H1 (cell line): ENCODE measurements around the gene ARFGAP3. TPM values are rescaled to one million over a fixed set of nuclear protein-coding genes. Genes with fewer than 3 reads are reported as not detected.

Experiments used
- CTCF ChIA-PET: fragments of 300-600 bp; sonication (Branson Sonifier 250); formaldehyde crosslinking; loops from one replicate; lab custom pipeline; 2021; ENCODE audit not compliant: partially characterized antibody; lab: Charles Lee
- POLR2A ChIA-PET: fragments of 300-600 bp; sonication (Branson Sonifier 250); formaldehyde crosslinking; loops from one replicate; lab custom pipeline; 2021; ENCODE audit warnings: inconsistent platforms; ENCODE audit not compliant: partially characterized antibody; lab: Charles Lee
- DNase-seq, 2 experiments: peaks; one replicate each; pipeline versions ENCODE4 v3.0.0 to v3.0.0-alpha.2; 2010 to 2022; ENCODE audit warnings: low spot score in 2 of 2, low read depth in 1 of 2, mixed read lengths in 1 of 2
- FAIRE-seq: peaks from 2 replicates; lab custom pipeline; 2011; peaks lifted over from hg19 to GRCh38; lab: Jason Lieb, UNC
- H2AFZ ChIP-seq: 2 replicates; pipeline ENCODE4 v1.8.1; 2012; ENCODE audit warnings: low read length, inconsistent platforms
- H2AK5ac ChIP-seq: 2 replicates; pipeline ENCODE4 v1.6.1; 2013; ENCODE audit warnings: low read depth, low read length
- H2BK120ac ChIP-seq: replicated peaks from 2 replicates; pipeline ENCODE3; 2013; ENCODE audit warnings: low read depth, low read length, inconsistent platforms
- H2BK12ac ChIP-seq: 2 replicates; pipeline ENCODE4 v1.6.1; 2013; ENCODE audit warnings: low read depth, low read length
- H2BK15ac ChIP-seq: 2 replicates; pipeline ENCODE4 v1.6.1; 2013; ENCODE audit warnings: low read length
- H2BK20ac ChIP-seq: 2 replicates; pipeline ENCODE4 v1.6.1; 2013; ENCODE audit warnings: low read length
- H2BK5ac ChIP-seq: 2 replicates; pipeline ENCODE4 v1.6.1; 2013; ENCODE audit warnings: low read depth, low read length
- H3K14ac ChIP-seq: 2 replicates; pipeline ENCODE4 v1.6.1; 2013; ENCODE audit warnings: inconsistent platforms; ENCODE audit not compliant: insufficient read length
- H3K18ac ChIP-seq: 2 replicates; pipeline ENCODE4 v1.6.1; 2013; ENCODE audit warnings: low read length; ENCODE audit errors: extremely low read depth
- H3K23ac ChIP-seq: 2 replicates; pipeline ENCODE4 v1.6.1; 2013; ENCODE audit warnings: inconsistent platforms; ENCODE audit not compliant: insufficient read length
- H3K23me2 ChIP-seq: 2 replicates; pipeline ENCODE4 v1.6.1; 2013; ENCODE audit warnings: low read depth, low read length
- H3K27ac ChIP-seq: 2 replicates; pipeline ENCODE4 v1.6.1; 2011; ENCODE audit warnings: low read depth, low read length, inconsistent platforms
- H3K27me3 ChIP-seq, 4 experiments: replicated peaks in 1 of 4; 1 replicate in 1 of 4; 2 replicates in 3 of 4; pipeline versions ENCODE4 v1.6.1 to v1.8.1; 2011 to 2013; ENCODE audit warnings: low read length in 3 of 4, mild to moderate bottlenecking in 3 of 4, inconsistent platforms in 2 of 4, mixed read lengths in 2 of 4, moderate library complexity in 1 of 4; ENCODE audit not compliant: control insufficient read depth in 3 of 4, insufficient read depth in 3 of 4; ENCODE audit errors: extremely low read depth in 1 of 4
- H3K36me3 ChIP-seq, 4 experiments: 2 replicates each; pipeline versions ENCODE4 v1.6.1 to v1.8.1; 2011 to 2013; ENCODE audit warnings: mild to moderate bottlenecking in 4 of 4, low read length in 3 of 4, moderate library complexity in 2 of 4, control low read depth in 1 of 4, inconsistent platforms in 1 of 4; ENCODE audit not compliant: insufficient read depth in 4 of 4, control insufficient read depth in 2 of 4
- H3K4ac ChIP-seq: replicated peaks from 2 replicates; pipeline ENCODE3; 2013; ENCODE audit warnings: low read length, low read depth, mixed read lengths, inconsistent platforms; ENCODE audit not compliant: insufficient read length
- H3K4me1 ChIP-seq, 4 experiments: replicated peaks in 1 of 4; 1 replicate in 1 of 4; 2 replicates in 3 of 4; pipeline versions ENCODE4 v1.6.1 to v1.8.1; 2011 to 2013; ENCODE audit warnings: low read length in 3 of 4, inconsistent platforms in 2 of 4, mixed read lengths in 1 of 4; ENCODE audit not compliant: insufficient read depth in 4 of 4, control insufficient read depth in 3 of 4
- H3K4me2 ChIP-seq, 2 experiments: 2 replicates each; pipeline versions ENCODE4 v1.6.1 to v1.8.1; 2011 to 2013; ENCODE audit warnings: low read depth in 2 of 2, low read length in 2 of 2, control low read depth in 1 of 2, inconsistent platforms in 1 of 2, mild to moderate bottlenecking in 1 of 2; ENCODE audit not compliant: insufficient read depth in 1 of 2
- H3K4me3 ChIP-seq, 4 experiments: fragments of 200-600, 300-600 bp in 1 of 4; sonication (generic), shearing (Covaris generic), sonication (Bioruptor Twin) in 1 of 4; 2 replicates each; pipeline versions ENCODE4 v1.5.1 to v1.8.1; 2011 to 2016; ENCODE audit warnings: low read length in 4 of 4, low read depth in 3 of 4, control low read depth in 2 of 4, inconsistent platforms in 2 of 4, mild to moderate bottlenecking in 2 of 4, mixed read lengths in 1 of 4, moderate library complexity in 1 of 4; ENCODE audit not compliant: insufficient read depth in 2 of 4; ENCODE audit errors: extremely low read depth in 1 of 4
- H3K56ac ChIP-seq: replicated peaks from 2 replicates; pipeline ENCODE3; 2013; ENCODE audit warnings: low read depth, mild to moderate bottlenecking, mixed read lengths, low read length, inconsistent platforms; ENCODE audit not compliant: insufficient read length
- H3K79me1 ChIP-seq: 2 replicates; pipeline ENCODE4 v1.6.1; 2013; ENCODE audit warnings: low read depth, low read length, control low read depth
- H3K79me2 ChIP-seq, 2 experiments: 2 replicates each; pipeline versions ENCODE4 v1.6.1 to v1.8.1; 2012 to 2013; ENCODE audit warnings: low read length in 2 of 2, mild to moderate bottlenecking in 2 of 2, inconsistent platforms in 1 of 2; ENCODE audit not compliant: insufficient read depth in 2 of 2, control insufficient read depth in 1 of 2
- H3K9ac ChIP-seq, 4 experiments: replicated peaks in 1 of 4; 1 replicate in 1 of 4; 2 replicates in 3 of 4; pipeline versions ENCODE4 v1.6.1 to v1.8.1; 2011 to 2013; ENCODE audit warnings: low read depth in 3 of 4, low read length in 3 of 4, control low read depth in 2 of 4, mild to moderate bottlenecking in 2 of 4, moderate library complexity in 2 of 4, inconsistent platforms in 1 of 4; ENCODE audit errors: extremely low read depth in 1 of 4
- H3K9me3 ChIP-seq, 2 experiments: 2 replicates each; pipeline versions ENCODE4 v1.6.1 to v1.8.1; 2012 to 2013; ENCODE audit warnings: mild to moderate bottlenecking in 2 of 2, moderate library complexity in 2 of 2, control low read depth in 1 of 2, inconsistent platforms in 1 of 2, low read depth in 1 of 2, low read length in 1 of 2, mixed read lengths in 1 of 2; ENCODE audit not compliant: insufficient read depth in 2 of 2
- H4K20me1 ChIP-seq, 2 experiments: replicated peaks in 1 of 2; 2 replicates each; pipeline versions ENCODE3 to v1.8.1; 2011 to 2013; ENCODE audit warnings: inconsistent platforms in 2 of 2, low read length in 2 of 2, mild to moderate bottlenecking in 1 of 2; ENCODE audit not compliant: insufficient read depth in 2 of 2, control insufficient read depth in 1 of 2
- H4K5ac ChIP-seq: 2 replicates; pipeline ENCODE4 v1.6.1; 2013; ENCODE audit warnings: low read length, low read depth, mixed read lengths, inconsistent platforms; ENCODE audit not compliant: insufficient read length
- H4K8ac ChIP-seq: 2 replicates; pipeline ENCODE4 v1.8.0; 2013; ENCODE audit warnings: mild to moderate bottlenecking, moderate library complexity, low read length, inconsistent platforms; ENCODE audit not compliant: insufficient read depth; ENCODE audit errors: extremely low read depth
- H4K91ac ChIP-seq: replicated peaks from 2 replicates; pipeline ENCODE3; 2013; ENCODE audit warnings: low read length, mixed read lengths, inconsistent platforms; ENCODE audit not compliant: insufficient read length
- CTBP2 ChIP-seq: IDR thresholded peaks from 2 replicates; pipeline ENCODE4 v1.7.0; 2011; ENCODE audit warnings: borderline replicate concordance, mild to moderate bottlenecking, moderate library complexity, mixed read lengths, low read length; ENCODE audit not compliant: insufficient read depth, insufficient read length
- GABPA ChIP-seq: IDR thresholded peaks from 2 replicates; pipeline ENCODE4 v1.6.1; 2011; ENCODE audit warnings: mild to moderate bottlenecking, low read length, moderate library complexity, borderline replicate concordance; ENCODE audit not compliant: insufficient read depth
- GTF2F1 ChIP-seq: IDR thresholded peaks from 2 replicates; pipeline ENCODE4 v1.6.1; 2012; ENCODE audit warnings: low read depth, low read length, improper control_type of control experiment, borderline replicate concordance
- JUND ChIP-seq: IDR thresholded peaks from 2 replicates; pipeline ENCODE4 v1.6.1; 2011; ENCODE audit warnings: mild to moderate bottlenecking, improper control_type of control experiment, low read length
- PHF8 ChIP-seq: fragments of 200-600 bp; sonication (generic); conservative IDR thresholded peaks from 2 replicates; pipeline ENCODE4 v1.7.1; 2012; ENCODE audit warnings: low read depth, mild to moderate bottlenecking, inconsistent platforms, low read length, moderate library complexity
- POU5F1 ChIP-seq: IDR thresholded peaks from 2 replicates; pipeline ENCODE4 v1.6.1; 2011; ENCODE audit warnings: low read depth, mild to moderate bottlenecking, low read length, moderate library complexity
- RFX5 ChIP-seq: IDR thresholded peaks from 2 replicates; pipeline ENCODE4 v1.6.1; 2011; ENCODE audit warnings: low read depth, low read length, improper control_type of control experiment, borderline replicate concordance
- RXRA ChIP-seq: IDR thresholded peaks from 2 replicates; pipeline ENCODE4 v1.6.1; 2011; ENCODE audit warnings: low read depth, mild to moderate bottlenecking, low read length, moderate library complexity; ENCODE audit not compliant: insufficient read depth
- SRF ChIP-seq: IDR thresholded peaks from 2 replicates; pipeline ENCODE4 v1.6.1; 2011; ENCODE audit warnings: mild to moderate bottlenecking, low read depth, low read length, moderate library complexity
- TAF7 ChIP-seq: optimal IDR thresholded peaks from 2 replicates; pipeline ENCODE3; 2011; ENCODE audit warnings: low read depth, mild to moderate bottlenecking, inconsistent platforms, low read length, moderate library complexity, borderline replicate concordance
- TEAD4 ChIP-seq: IDR thresholded peaks from 2 replicates; pipeline ENCODE4 v1.6.1; 2012; ENCODE audit warnings: low read depth, low read length, inconsistent platforms, mixed read lengths
- WGBS, 2 experiments: shearing (Covaris generic) in 1 of 2; methylation state at CpG; one replicate each; pipeline versions ENCODE4 v1.1.6 to v1.1.7; 2013 to 2015; ENCODE audit warnings: low lambda C conversion rate in 2 of 2, mixed read lengths in 2 of 2, inconsistent platforms in 1 of 2, low coverage in 1 of 2, missing lambda C conversion rate in 1 of 2; ENCODE audit not compliant: insufficient replicate concordance in 2 of 2, insufficient coverage in 1 of 2, insufficient read length in 1 of 2; ENCODE audit errors: extremely low coverage in 1 of 2, missing lambda C conversion rate in 1 of 2; 5-methylcytosine and 5-hydroxymethylcytosine counted together
- polyA plus RNA-seq, 7 experiments: library from polyadenylated mRNA; depleted of rRNA in 3 of 7; stranded (reverse) in 5 of 7; unstranded in 2 of 7; fragments of >200 nt in 5 of 7; fragments of 200-250 nt in 2 of 7; gene quantifications; 1 replicate in 5 of 7; 2 replicates in 1 of 7; 4 replicates in 1 of 7; pipeline versions ENCODE4 v1.2.1 to v1.2.3, GENCODE V29; 2011 to 2013; ENCODE audit warnings: missing spikeins in 2 of 7, mixed read lengths in 2 of 7
- total RNA-seq: library from RNA; stranded (reverse); fragmentation: NEBNext Ultra II Directional; extraction: Animal tissue kit (Norgen Biotek cat#: 25700); gene quantifications from 2 replicates; pipeline ENCODE4 v1.2.1, GENCODE V29; 2021
- TF ChIP-seq, protein P1 (sequence below): IDR thresholded peaks from 2 replicates; pipeline ENCODE4 v1.6.1; 2012; ENCODE audit warnings: low read length, inconsistent platforms
- TF ChIP-seq, protein P2 (sequence below): IDR thresholded peaks from 2 replicates; pipeline ENCODE4 v1.6.1; 2012; ENCODE audit warnings: inconsistent platforms

ARFGAP3 gene
- total and polyA plus RNA-seq, 2 of the 8 experiments (the other 6 are each of a cell fraction or from before 2014, with no cell fraction given) = 9.7 to 16.0 TPM

DNA sequence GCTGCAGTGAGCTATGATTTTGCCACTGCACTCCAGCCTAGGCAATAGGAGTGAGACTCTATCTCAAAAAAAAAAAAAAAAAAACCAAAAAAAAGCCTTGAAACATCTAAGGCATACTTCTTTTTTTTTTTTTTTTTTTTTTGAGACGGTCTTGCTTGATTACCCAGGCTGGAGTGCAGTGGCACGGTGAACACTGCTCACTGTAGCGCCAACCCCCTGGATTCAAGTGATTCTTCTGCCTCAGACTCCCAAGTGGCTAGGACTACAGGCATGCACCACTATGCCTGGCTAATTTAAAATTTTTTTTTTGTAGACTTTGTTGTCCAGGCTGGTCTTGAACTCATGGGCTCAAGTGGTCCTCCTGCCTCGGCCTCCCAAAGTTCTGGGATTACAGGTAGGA is 19.5 kb downstream of the ARFGAP3 start:
- no peaks in the 10 kb centered on the region for H3K36me3 ChIP-seq
- WGBS, 2 experiments = 97% methylated on average over 3 of the region's 4 CpGs; no CpG with 5 or more reads in 1 of the 2 experiments
- CTCF ChIA-PET = interaction anchor here (0.6 kb wide), 1 partner anchor 1313 kb away, joined by 3 read pairs; no protein-coding TSS in a partner anchor
- TF ChIP-seq PHF8 (no peak), RFX5 (no peak), TAF7 (no peak), SRF (no peak), POU5F1 (no peak), JUND (no peak), TEAD4 (no peak), RXRA (no peak), GTF2F1 (no peak), GABPA (no peak), CTBP2 (no peak)
- TF ChIP-seq, protein P1, sequence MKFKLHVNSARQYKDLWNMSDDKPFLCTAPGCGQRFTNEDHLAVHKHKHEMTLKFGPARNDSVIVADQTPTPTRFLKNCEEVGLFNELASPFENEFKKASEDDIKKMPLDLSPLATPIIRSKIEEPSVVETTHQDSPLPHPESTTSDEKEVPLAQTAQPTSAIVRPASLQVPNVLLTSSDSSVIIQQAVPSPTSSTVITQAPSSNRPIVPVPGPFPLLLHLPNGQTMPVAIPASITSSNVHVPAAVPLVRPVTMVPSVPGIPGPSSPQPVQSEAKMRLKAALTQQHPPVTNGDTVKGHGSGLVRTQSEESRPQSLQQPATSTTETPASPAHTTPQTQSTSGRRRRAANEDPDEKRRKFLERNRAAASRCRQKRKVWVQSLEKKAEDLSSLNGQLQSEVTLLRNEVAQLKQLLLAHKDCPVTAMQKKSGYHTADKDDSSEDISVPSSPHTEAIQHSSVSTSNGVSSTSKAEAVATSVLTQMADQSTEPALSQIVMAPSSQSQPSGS = no peak
- TF ChIP-seq, protein P2, sequence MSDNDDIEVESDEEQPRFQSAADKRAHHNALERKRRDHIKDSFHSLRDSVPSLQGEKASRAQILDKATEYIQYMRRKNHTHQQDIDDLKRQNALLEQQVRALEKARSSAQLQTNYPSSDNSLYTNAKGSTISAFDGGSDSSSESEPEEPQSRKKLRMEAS = no peak

More for the DNA sequence above, 19.5 kb downstream of the ARFGAP3 start:
- Histone ChIP-seq H2BK15ac (no peak overlapping the region), H3K79me1 (no peaks in the 10 kb centered on the region), H4K5ac (no peak overlapping the region), H3K4me1 (no peaks in the 10 kb centered on the region), H3K79me2 (no peaks in the 10 kb centered on the region), H4K91ac (no peak overlapping the region), H2AFZ (no peak overlapping the region), H2BK20ac (no peak overlapping the region), H3K4me3 (no peak overlapping the region), H3K27me3 (no peaks in the 10 kb centered on the region), H2AK5ac (no peak overlapping the region), H3K23ac (no peak overlapping the region), H3K27ac (no peak overlapping the region), H2BK120ac (no peak overlapping the region), H3K23me2 (no peaks in the 10 kb centered on the region), H3K14ac (no peak overlapping the region), H2BK5ac (no peak overlapping the region), H3K18ac (no peak overlapping the region), H3K56ac (no peak overlapping the region), H2BK12ac (no peak overlapping the region), H3K4me2 (no peak overlapping the region), H3K4ac (no peak overlapping the region), H3K9me3 (no peaks in the 10 kb centered on the region), H4K20me1 (no peaks in the 10 kb centered on the region), H3K9ac (no peak overlapping the region), H4K8ac (no peak overlapping the region)
- DNase-seq (no peak), FAIRE-seq (no peak)
- POLR2A ChIA-PET = no interaction called here
